Stimulated activated CD8-positive, alpha-beta memory T cell treated with anti-CD3 and anti-CD28 coated beads, Interleukin-2, amount 100 ng/mL, for 1 hour (primary cell): ENCODE results near the gene SPRR2E.
"Not testable (repeated sequence)": the region's sequence is repeated elsewhere in the genome, so short reads cannot be mapped to it uniquely, and the experiment has no call there.

ENCODE experiments used
- DNase-seq, 2 donors: peaks; one replicate each; pipeline ENCODE4 v3.0.0-alpha.2; 2020; ENCODE audit warnings: low read depth in 2 of 2

SPRR2E gene

DNA sequence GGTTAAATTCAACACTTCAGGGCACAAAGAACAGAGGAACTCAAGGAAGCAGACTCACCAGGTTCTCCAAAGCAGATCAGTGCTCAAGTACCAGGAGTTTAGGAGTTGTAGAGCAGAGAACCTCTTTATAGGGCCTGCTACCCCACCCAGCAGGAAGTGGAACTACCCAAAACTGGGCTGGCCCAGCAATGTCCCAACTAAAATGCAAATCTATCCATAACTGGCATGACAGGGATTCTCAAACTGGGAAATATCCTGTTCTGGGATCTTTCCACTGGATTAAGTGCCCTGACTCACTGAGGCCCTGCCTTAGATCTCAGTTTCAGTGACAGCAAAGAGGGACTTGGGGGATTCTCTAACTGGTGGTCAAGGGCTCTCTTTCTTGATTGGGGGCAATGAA, at the start of gene SPRR2E:
SPRR2E (minus strand) TSS at position 101 of the 400 bp plus-strand sequence. CDS start 775 bp downstream, outside the sequence.
- DNase-seq, result no peak

DNA sequence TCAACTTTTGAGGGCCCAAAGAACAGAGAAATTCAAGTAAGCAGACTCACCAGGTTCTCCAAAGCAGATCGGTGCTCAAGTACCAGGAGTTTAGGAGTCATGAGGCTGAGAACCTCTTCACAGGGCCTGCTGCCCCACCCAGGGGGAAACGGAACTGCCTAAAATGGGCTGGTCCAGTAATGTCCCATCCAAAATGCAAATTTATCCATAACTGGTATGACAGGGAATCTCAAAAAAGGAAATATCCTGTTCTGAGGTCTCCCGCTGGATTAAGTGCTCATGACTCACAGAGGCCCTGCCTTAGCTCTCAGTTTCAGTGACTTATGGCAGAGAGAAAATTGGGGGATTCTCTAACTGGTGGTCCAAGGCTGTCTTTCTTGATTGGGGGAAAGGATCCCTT, 47.1 kb upstream of the SPRR2E start:
- DNase-seq, result no peak

DNA sequence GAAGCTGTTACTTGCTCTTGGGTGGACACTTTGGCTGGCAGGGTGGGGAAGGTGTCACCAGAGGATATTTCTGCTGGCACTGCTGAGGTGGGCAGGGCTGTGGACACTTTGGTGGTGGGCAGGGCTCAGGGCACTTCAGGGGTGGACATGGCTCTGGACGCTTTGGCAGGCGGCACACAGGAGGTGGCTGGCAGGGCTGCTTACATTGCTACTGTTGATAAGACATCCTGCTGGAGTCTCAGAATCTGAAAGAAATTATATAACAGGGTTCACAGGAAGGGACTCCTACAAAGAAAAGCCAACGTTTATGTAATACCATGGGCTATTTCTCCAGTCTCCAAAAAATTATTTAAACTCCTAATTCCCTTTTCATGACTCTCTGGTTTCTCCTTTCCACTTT, 46.2 kb upstream of the SPRR2E start:
- DNase-seq, result no peak

DNA sequence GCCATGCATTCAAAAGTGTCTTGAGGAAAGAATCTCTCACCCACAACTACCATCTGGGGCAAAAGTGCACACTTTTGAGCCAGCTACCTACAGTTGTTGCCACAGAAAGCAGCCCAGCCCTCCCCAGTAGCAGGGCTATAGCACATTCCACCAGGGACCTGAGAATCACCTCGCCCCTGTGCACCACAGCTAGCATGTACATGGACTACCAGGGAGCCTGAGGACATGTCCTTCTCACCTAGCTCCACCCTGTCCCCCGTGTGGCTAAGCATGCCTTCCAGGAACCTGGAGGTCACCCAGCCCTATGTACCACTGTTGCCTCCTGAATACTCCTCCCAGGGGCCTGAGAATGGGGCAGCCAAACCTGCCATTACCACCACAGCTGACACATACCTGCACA, 39.4 kb upstream of the SPRR2E start:
- no peak for DNase-seq

DNA sequence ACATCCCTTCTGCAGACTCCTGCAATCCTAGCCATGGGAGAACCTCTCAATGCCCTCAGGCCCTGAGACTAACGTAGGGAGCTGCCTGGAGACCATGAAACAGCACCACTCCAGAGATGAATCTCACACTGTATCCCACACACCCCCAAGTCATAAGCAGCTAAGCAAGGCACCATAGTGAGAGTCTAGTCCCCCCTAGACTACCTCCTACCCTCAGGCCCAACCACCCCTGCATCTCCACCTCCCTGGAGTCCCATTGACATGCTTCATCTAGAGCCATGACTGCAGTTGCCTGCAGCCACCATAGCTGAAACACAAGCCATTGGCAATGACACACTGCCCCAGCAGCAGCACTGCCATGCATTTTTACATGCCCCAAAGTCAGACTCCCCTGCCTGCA, 38.9 kb upstream of the SPRR2E start:
- DNase-seq, result no peak

DNA sequence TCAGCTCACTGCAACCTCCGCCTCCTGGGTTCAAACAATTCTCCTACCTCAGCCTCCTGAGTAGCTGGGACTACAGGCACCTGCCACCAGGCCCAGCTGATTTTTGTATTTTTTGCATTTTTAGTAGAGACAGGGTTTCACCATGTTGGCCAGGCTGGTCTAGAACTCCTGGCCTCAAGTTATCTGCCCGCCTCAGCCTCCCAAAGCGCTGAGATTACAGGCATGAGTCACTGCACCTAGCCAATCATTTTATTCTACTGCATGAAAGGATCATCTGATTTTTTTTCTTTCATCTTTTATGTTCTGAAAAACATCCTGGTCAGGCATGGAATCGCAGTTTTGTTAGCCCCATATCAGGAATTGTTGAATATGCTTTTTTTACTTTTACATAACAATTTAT, 34.4 kb upstream of the SPRR2E start:
- DNase-seq, result not testable (repeated sequence)

DNA sequence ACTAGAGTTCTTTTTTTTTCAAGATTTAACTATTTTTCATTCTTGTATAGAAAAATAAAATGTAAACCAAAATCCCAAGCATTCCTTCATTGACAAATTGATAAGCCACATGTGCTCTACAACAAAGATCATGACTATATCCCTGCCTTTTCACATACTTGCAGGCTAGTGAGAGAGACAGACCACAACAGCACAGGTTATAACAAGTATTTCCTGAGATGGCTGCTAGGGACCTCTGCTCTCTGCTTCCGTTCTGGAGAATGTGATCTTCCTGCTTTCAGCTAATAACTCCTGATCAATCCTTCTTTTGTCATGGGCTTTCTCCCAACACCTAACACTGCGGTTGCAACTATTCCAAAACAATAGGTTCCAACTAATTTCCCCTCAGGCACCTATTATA, 33.0 kb upstream of the SPRR2E start:
- no peak for DNase-seq

DNA sequence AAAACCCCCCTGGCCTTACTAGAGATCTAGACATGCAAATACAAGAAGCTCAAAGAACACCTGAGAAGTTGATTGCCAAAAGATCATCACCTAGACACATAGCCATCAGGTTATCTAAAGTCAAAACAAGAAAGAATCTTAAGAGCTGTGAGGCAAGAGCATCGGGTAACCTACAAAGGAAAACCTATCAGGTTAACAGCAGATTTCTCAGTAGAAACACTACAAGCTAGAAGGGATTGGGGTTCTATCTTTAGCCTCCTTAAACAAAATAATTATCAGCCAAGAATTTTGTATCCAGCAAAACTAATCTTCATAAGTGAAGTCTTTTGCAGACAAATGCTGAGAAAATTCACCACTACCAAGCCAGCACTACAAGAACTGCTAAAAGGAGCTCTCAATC, 31.2 kb upstream of the SPRR2E start:
- no peak for DNase-seq

DNA sequence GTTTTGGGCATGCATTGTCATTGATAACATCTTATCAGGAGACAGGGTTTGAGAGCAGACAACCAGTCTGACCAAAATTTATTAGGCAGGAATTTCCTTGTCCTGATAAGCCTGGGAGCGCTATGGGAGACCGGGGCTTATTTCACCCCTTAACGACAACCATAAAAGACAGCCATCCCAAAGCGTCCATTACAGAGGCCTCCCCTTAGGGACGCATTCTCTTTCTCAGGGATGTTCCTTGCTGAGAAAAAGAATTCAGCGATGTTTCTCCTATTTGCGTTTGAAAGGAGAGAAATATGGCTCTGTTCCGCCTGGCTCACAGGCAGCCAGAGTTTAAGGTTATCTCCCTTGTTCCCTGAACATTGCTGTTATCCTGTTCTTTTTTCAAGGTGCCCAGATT, 29.5 kb upstream of the SPRR2E start:
- DNase-seq, result not testable (repeated sequence)

DNA sequence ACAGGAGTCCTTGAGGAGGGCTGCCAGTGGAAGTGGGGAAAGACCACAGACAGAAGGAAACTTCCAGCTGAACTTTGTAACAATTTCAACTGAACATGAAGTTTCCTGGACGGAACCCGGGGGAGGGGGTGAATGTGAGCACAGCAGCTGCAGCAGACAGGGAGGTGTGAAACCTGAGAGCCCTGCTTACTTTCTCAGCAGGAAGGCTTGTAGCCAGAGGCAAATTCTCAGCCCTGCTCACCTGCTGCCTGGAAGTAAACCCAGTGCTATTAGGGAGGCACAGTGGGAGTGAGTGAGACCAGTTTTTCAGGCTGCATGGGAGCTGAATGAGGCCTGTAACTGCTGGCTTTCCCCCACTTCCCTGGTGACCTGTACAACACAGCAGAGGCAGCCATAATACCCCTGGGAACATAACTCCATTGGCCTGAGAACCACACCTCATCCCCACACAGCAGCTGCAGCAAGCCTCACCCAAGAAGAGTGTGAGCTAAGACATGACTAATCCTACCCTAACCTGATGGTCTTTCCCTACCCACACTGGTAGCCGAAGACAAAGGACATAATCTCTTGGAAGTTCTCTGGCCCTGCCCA, 28.6 kb upstream of the SPRR2E start:
- DNase-seq, result no peak

DNA sequence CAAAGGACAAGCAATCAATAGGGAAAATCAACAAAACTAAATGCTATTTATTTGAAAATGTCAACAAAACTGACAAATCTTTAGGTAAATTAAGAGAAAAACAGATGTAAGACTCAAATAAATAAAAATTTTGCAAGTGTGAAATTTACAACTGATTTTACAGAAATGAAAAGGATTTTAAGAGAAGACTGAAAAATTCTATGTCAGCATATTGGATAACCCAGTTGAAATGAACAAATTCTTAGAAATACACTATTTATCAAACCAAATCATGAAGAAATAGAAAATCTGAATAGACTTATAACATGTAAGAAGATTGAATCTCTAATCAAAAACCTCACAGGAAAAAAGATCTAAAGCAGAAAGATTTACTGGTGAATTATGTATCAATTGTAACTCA, 26.6 kb upstream of the SPRR2E start:
- no peak for DNase-seq

DNA sequence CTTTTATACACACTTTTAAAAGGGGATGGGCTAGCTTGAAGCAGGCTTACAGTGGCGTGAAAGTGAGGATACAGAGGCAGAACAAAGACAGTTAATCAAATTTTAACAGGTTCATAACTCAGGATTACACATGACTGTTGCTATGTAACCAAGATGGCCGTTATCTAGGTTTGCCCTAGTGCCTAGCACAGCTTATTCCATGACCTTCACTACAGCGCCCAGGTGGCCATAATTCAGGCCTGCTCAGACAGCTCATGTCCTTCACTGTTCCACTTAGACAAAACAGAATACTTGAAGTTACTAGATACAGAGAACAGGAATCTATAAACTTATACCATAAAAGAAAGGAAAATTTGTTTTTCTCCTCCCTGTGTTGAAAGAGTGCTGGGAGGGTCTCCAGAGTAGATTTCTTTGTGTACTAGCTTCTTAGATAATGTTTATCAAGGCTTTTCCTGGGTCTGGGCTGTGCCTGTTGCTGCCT, 25.2 kb upstream of the SPRR2E start:
- DNase-seq, result no peak

DNA sequence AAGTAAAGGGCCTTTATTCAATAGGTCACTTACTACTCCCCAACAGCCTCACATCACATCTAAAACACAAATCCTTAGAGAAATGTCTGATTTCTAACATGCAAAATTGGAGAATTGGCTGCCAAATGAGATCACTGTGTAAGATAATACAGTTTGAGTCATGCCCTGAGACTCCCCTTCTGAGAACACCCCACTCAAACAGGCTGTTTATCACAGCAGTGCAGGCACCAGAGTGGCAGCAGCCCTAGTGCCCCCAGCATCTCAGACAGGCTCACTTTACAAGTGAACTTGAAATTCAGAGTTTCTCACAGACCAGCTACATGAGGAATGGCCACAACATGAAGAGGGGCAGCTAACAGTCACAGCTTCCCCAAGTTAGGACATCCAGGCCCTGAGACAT, 20.9 kb upstream of the SPRR2E start:
- DNase-seq, result not testable (repeated sequence)

DNA sequence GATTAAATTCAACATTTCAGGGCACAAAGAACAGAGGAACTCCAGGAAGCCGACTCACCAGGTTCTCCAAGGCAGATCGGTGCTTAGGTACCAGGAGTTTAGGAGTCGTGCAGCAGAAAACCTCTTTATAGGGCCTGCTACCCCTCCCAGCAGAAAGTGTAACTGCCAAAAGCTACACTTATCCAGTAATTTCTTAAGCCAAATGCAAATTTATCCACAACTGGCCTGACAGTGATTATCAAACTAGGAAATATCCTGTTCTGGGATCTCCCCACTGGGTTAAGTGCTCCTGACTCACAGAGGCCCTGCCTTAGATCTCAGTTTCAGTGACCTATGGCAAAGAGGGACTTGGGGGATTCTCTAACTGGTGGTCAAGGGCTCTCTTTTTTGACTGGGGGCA, 19.1 kb upstream of the SPRR2E start, which contains the start of gene SPRR2F:
SPRR2F (minus strand) TSS at position 101 of the 400 bp plus-strand sequence. CDS start 783 bp downstream, outside the sequence.
- no peak for DNase-seq

DNA sequence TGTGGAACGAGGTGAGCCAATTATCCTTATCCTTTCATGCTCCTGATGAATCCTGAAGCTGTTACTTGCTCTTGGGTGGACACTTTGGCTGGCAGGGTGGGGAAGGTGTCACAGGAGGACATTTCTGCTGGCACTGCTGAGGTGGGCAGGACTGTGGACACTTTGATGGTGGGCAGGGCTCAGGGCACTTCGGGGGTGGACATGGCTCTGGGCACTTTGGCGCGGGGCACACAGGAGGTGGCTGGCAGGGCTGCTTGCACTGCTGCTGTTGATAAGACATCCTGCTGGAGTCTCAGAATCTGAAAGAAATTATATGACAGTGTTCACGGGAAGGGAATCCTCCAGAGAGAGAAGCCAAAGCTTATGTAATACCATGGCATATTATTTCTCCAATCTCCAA, 18.1 kb upstream of the SPRR2E start:
- DNase-seq, result not testable (repeated sequence)

DNA sequence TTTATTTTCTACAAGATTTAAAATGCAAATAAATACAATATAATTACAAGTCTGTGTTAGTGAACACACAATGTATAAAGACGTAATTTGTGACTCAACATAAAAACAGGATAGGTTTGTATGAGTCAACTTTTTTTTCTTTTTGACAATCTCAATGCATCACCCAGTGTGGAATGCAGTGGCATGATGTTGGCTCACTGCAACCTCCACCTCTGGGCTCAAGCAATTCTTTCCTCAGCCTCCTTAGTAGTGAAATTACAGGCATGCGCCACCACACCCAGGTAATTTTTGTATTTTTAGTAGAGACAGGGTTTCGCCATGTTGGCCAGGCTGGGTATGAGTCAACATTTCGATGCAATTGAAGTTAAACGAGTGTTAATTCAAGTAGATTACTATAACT, 5.9 kb upstream of the SPRR2E start:
- no peak for DNase-seq

DNA sequence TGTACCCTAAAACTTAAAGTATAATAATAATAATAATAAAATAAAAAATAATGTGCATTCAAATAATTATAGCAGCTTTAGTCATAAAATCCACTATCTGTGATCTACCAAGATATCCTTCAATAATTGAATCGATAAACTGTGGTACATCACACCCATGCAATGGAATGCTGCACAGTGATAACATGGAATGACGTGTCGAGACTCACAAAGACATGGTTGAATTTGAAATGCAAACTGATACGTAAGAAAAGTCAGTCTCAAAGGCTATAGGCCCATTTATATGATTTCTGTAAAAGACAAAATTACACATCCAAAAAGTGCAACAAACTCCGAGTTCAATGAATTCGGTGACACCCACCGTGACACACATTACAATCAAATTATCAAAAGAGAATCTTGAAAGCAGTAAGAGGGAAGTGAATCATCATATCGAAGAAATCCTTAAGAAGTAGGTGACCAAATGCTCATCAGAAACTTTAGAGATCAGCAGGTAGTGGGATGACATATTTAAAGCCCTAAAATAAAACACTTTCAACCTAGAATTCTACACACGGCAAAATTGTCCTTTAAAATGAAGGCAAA, 5.2 kb upstream of the SPRR2E start:
- DNase-seq, result no peak

DNA sequence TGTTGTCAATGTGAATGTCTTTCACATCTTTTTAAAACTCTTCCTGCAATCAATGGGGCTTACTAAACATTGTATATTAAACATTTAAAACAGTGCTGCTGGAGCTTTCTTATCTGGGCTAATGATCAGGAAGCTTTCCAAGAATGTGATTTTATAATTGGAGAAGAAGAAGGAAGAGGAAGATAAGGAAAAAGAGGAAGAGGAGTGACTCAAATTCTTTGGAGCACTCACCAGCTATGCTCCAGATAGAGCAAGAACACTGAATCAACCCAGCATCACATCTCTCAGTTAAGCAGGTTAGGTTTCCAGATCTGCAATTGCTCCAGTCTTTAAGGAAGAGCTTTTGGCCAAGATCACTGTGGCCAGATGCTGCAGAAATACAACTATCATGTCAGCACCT, 1.4 kb upstream of the SPRR2E start:
- no peak for DNase-seq

DNA sequence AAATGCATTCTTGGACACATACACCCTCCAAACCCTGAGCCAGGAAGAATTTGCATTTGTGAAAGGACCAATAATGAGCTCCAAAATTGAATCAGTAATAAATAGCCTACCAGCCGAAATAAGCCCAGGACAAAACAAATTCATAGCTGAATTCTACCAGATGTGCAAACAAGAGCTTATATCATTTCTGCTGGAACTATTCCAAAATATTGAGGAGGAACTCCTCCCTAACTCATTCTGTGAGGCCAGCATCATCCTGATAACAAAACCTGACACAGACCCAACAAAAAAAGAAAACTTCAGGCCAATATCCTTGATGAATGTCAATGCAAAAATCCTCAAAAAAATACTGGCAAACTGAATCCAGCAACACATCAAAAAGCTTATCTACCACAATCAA, 6.7 kb downstream of the SPRR2E start:
- DNase-seq, result no peak

DNA sequence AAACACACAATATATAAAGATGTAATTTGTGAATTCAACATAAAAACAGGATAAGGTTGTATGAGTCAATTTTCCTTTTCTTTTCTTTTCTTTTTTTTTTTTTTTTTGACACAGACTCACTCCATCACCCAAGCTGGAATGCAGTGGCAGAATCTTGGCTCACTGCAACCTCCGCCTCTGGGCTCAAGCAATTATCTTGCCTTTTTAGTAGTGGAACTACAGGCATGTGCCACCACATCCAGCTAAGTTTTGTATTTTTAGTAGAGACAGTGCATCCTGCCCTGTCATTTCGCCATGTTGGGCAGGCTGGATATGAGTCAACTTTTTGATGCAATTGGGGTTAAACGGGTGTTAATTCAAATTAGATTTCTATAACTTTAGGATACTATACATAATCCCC, 12.6 kb downstream of the SPRR2E start:
- no peak for DNase-seq

DNA sequence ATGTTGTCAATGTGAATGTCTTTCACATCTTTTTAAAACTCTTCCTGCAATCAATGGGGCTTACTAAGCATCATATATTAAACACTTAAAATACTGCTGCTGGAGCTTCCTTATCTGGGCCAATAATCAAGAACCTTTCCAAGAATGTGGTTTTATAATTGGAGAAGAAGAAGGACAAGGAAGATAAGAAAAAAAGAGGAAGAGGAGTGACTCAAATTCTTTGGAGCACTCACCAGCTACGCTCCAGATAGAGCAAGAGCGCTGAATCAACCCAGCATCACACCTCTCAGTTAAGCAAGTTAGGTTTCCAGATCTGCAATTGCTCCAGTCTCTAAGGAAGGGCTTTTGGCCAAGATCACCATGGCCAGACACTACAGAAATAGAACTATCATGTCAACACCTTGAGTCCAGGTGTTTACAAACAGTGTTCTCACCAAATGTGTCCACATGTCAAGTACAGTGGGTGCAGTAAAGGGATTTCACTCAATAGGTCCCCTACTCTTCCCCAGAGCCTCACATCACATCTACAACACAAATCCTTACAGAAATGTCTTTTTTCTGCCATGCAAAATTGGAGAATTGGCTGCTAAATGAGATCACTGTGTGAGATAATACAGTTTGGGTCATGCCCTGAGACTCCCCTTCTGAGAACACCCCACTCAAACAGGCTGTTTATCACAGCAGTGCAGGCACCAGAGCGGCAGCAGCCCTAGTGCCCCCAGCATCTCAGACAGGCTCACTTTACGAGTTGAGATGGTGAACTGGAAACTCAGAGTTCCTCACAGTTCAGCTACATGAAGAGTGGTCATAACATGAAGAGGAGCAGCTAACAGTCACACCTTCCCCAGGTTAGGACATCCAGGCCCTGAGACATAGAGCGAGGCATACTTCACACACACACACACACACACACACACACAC, 21.3 kb downstream of the SPRR2E start:
- DNase-seq, result no peak

DNA sequence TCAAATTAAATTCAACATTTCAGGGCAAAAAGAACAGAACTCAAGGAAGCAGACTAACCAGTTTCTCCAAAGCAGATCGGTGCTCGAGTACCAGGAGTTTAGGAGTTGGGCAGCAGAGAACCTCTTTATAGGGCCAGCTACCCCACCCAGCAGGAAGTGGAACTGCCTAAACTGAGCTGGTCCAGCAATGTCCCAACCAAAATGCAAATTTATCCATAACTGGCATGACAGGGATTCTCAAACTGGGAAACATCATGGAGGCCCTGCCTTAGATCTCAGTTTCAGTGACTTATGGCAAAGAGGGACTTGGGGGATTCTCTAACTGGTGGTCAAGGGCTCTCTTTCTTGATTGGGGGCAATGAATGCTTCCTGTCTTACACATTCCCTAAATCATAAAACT, 22.8 kb downstream of the SPRR2E start, which contains the start of gene SPRR2B:
SPRR2B (minus strand) TSS at position 101 of the 400 bp plus-strand sequence. CDS start 772 bp downstream, outside the sequence.
- DNase-seq, result no peak

DNA sequence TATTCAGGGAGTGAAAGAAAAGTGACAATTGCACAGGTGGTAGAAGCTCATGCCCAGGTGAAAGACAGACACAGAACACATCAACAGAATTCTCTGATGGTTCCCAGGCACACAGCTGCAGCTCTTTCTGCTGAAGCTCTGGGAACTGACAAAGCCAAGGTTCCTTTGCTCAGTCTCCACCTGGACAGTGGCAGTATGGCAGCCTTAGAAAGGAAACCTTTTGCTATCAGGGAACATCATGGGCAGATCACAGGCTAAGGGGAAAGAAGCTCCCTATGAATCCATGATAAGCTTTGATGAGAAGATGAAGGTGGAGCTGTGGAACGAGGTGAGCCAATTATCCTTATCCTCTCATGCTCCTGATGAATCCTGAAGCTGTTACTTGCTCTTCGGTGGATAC, 24.1 kb downstream of the SPRR2E start:
- no peak for DNase-seq
